Neural cell (in vitro differentiated cells): ENCODE measurements around the gene SYT1. TPM values are rescaled to one million over a fixed set of nuclear protein-coding genes. Genes with fewer than 3 reads are reported as not detected.

ENCODE experiments used
- H2AFZ ChIP-seq: fragments of 200-600, 300-800 bp; sonication (generic), shearing (Covaris generic); 2 replicates; pipeline ENCODE4 v1.6.0; 2014; ENCODE audit warnings: low read depth, mild to moderate bottlenecking, antibody characterized with exemption, low read length, moderate library complexity
- H3F3A ChIP-seq: fragments of 200-600 bp; shearing (Covaris generic); 2 replicates; pipeline ENCODE4 v1.6.1; 2016; ENCODE audit warnings: mild to moderate bottlenecking, moderate library complexity, mixed read lengths, antibody characterized with exemption, low read length; ENCODE audit not compliant: insufficient read depth, poor library complexity, severe bottlenecking
- H3K27ac ChIP-seq: fragments of 200-600, 300-800 bp; sonication (generic), shearing (Covaris generic); 2 replicates; pipeline ENCODE4 v1.5.1; 2014; ENCODE audit warnings: mild to moderate bottlenecking, low read length, moderate library complexity
- H3K27me3 ChIP-seq: fragments of 300-800, 200-600 bp; sonication (generic), shearing (Covaris generic); 2 replicates; pipeline ENCODE4 v1.6.0; 2014; ENCODE audit warnings: mild to moderate bottlenecking, low read depth, low read length, moderate library complexity; ENCODE audit not compliant: insufficient read depth
- H3K36me3 ChIP-seq: fragments of 300-800, 200-600 bp; sonication (generic), shearing (Covaris generic); 2 replicates; pipeline ENCODE4 v1.5.1; 2014; ENCODE audit warnings: mild to moderate bottlenecking, antibody characterized with exemption, low read length, moderate library complexity; ENCODE audit not compliant: insufficient read depth
- H3K4me2 ChIP-seq: fragments of 300-800, 200-600 bp; sonication (generic), shearing (Covaris generic); 2 replicates; pipeline ENCODE4 v1.6.0; 2014; ENCODE audit warnings: mild to moderate bottlenecking, low read length
- H3K4me3 ChIP-seq: fragments of 300-800, 200-600 bp; sonication (generic), shearing (Covaris generic); 2 replicates; pipeline ENCODE4 v1.5.1; 2014; ENCODE audit warnings: mild to moderate bottlenecking, low read length, moderate library complexity
- H3K79me2 ChIP-seq: fragments of 200-600 bp; shearing (Covaris generic); replicated peaks from 2 replicates; pipeline ENCODE4 v1.6.0; 2014; ENCODE audit warnings: mild to moderate bottlenecking, low read length, moderate library complexity; ENCODE audit not compliant: insufficient read depth
- H3K9ac ChIP-seq: fragments of 300-800, 200-600 bp; sonication (generic), shearing (Covaris generic); 2 replicates; pipeline ENCODE4 v1.6.1; 2016; ENCODE audit warnings: mild to moderate bottlenecking, low read length, mixed read lengths
- H3K9me2 ChIP-seq: fragments of 200-600 bp; shearing (Covaris generic); 2 replicates; pipeline ENCODE4 v1.6.1; 2016; ENCODE audit warnings: mild to moderate bottlenecking, low read length, mixed read lengths; ENCODE audit not compliant: insufficient read depth
- H3K9me3 ChIP-seq: fragments of 200-600, 300-800 bp; sonication (generic), shearing (Covaris generic); 2 replicates; pipeline ENCODE4 v1.6.1; 2016; ENCODE audit warnings: mild to moderate bottlenecking, mixed run types, low read length, moderate library complexity, mixed read lengths
- H4K20me1 ChIP-seq: fragments of 200-600 bp; shearing (Covaris generic); 2 replicates; pipeline ENCODE4 v1.6.1; 2016; ENCODE audit warnings: mild to moderate bottlenecking, mixed run types; ENCODE audit not compliant: insufficient read depth
- EP300 ChIP-seq: fragments of 450-650 bp; conservative IDR thresholded peaks from 2 replicates; pipeline ENCODE4 v1.6.1; 2014; ENCODE audit warnings: antibody characterized with exemption, mild to moderate bottlenecking, moderate library complexity; ENCODE audit not compliant: poor library complexity, severe bottlenecking
- EZH2 ChIP-seq: fragments of 200-600, 300-800 bp; shearing (Covaris generic), sonication (generic); IDR thresholded peaks from 2 replicates; pipeline ENCODE4 v1.6.1; 2014; ENCODE audit warnings: antibody characterized with exemption, low read length, borderline replicate concordance, mild to moderate bottlenecking; ENCODE audit not compliant: insufficient read depth, poor library complexity, severe bottlenecking
- MXI1 ChIP-seq: fragments of 450-650 bp; conservative IDR thresholded peaks from 2 replicates; pipeline ENCODE4 v1.6.1; 2014; ENCODE audit warnings: antibody characterized with exemption, mild to moderate bottlenecking; ENCODE audit not compliant: poor library complexity, severe bottlenecking
- POLR2AphosphoS5 ChIP-seq: IDR thresholded peaks from 2 replicates; pipeline ENCODE4 v1.6.1; 2012
- RAD21 ChIP-seq: fragments of 450-650 bp; conservative IDR thresholded peaks from 2 replicates; pipeline ENCODE4 v1.6.1; 2014; ENCODE audit warnings: antibody characterized with exemption, mild to moderate bottlenecking, moderate library complexity
- SMC3 ChIP-seq: fragments of 450-650 bp; conservative IDR thresholded peaks from 2 replicates; pipeline ENCODE4 v1.6.1; 2014; ENCODE audit warnings: antibody characterized with exemption, mild to moderate bottlenecking, moderate library complexity; ENCODE audit not compliant: poor library complexity
- TAF1 ChIP-seq: IDR thresholded peaks from 2 replicates; pipeline ENCODE4 v1.6.1; 2012; ENCODE audit warnings: low read depth
- polyA plus RNA-seq: library from polyadenylated mRNA; depleted of rRNA; stranded (reverse); fragments of >200 nt; gene quantifications from 2 replicates; pipeline ENCODE4 v1.2.3, GENCODE V29; 2014
- TF ChIP-seq, protein P1 (sequence below): IDR thresholded peaks from 2 replicates; pipeline ENCODE4 v1.6.1; 2012; ENCODE audit warnings: borderline replicate concordance
- TF ChIP-seq, protein P2 (sequence below): fragments of 450-650 bp; IDR thresholded peaks from 2 replicates; pipeline ENCODE4 v1.5.1; 2014; ENCODE audit warnings: antibody characterized with exemption, mild to moderate bottlenecking, moderate library complexity; ENCODE audit not compliant: poor library complexity, severe bottlenecking

The SYT1 gene
- polyA plus RNA-seq, 1 donor from 2014 or later = 103 TPM

GRCh38 chr12:79299447-79300198 is 435.0 kb downstream of the SYT1 start:
- Histone ChIP-seq H3K36me3 (no peaks in the 10 kb centered on the region), H3K9me2 (no peaks in the 10 kb centered on the region), H4K20me1 (no peaks in the 10 kb centered on the region), H3K79me2 (no peaks in the 10 kb centered on the region), H3K9me3 (no peaks in the 10 kb centered on the region), H3K9ac (no peak overlapping the region), H3K4me2 (no peak overlapping the region), H3K27ac (no peak overlapping the region), H3K4me3 (no peak overlapping the region), H3K27me3 (no peaks in the 10 kb centered on the region), H3F3A (no peaks in the 10 kb centered on the region), H2AFZ (no peak overlapping the region)
- no peak for TF ChIP-seq RAD21
- no peak for TF ChIP-seq TAF1
- no peak for TF ChIP-seq SMC3
- TF ChIP-seq, protein P1, sequence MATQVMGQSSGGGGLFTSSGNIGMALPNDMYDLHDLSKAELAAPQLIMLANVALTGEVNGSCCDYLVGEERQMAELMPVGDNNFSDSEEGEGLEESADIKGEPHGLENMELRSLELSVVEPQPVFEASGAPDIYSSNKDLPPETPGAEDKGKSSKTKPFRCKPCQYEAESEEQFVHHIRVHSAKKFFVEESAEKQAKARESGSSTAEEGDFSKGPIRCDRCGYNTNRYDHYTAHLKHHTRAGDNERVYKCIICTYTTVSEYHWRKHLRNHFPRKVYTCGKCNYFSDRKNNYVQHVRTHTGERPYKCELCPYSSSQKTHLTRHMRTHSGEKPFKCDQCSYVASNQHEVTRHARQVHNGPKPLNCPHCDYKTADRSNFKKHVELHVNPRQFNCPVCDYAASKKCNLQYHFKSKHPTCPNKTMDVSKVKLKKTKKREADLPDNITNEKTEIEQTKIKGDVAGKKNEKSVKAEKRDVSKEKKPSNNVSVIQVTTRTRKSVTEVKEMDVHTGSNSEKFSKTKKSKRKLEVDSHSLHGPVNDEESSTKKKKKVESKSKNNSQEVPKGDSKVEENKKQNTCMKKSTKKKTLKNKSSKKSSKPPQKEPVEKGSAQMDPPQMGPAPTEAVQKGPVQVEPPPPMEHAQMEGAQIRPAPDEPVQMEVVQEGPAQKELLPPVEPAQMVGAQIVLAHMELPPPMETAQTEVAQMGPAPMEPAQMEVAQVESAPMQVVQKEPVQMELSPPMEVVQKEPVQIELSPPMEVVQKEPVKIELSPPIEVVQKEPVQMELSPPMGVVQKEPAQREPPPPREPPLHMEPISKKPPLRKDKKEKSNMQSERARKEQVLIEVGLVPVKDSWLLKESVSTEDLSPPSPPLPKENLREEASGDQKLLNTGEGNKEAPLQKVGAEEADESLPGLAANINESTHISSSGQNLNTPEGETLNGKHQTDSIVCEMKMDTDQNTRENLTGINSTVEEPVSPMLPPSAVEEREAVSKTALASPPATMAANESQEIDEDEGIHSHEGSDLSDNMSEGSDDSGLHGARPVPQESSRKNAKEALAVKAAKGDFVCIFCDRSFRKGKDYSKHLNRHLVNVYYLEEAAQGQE = no peak
- no peak for TF ChIP-seq POLR2AphosphoS5
- TF ChIP-seq, protein P2, sequence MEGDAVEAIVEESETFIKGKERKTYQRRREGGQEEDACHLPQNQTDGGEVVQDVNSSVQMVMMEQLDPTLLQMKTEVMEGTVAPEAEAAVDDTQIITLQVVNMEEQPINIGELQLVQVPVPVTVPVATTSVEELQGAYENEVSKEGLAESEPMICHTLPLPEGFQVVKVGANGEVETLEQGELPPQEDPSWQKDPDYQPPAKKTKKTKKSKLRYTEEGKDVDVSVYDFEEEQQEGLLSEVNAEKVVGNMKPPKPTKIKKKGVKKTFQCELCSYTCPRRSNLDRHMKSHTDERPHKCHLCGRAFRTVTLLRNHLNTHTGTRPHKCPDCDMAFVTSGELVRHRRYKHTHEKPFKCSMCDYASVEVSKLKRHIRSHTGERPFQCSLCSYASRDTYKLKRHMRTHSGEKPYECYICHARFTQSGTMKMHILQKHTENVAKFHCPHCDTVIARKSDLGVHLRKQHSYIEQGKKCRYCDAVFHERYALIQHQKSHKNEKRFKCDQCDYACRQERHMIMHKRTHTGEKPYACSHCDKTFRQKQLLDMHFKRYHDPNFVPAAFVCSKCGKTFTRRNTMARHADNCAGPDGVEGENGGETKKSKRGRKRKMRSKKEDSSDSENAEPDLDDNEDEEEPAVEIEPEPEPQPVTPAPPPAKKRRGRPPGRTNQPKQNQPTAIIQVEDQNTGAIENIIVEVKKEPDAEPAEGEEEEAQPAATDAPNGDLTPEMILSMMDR = no peak
- no peak for TF ChIP-seq EP300
- TF ChIP-seq MXI1 = no peak
- TF ChIP-seq EZH2 = no peak

GRCh38 chr12:79300199-79300568 is 435.6 kb downstream of the SYT1 start:
- Histone ChIP-seq H3K36me3 (no peaks in the 10 kb centered on the region), H2AFZ (no peak overlapping the region), H3K27me3 (no peaks in the 10 kb centered on the region), H4K20me1 (no peaks in the 10 kb centered on the region), H3K9me2 (no peaks in the 10 kb centered on the region), H3K9ac (no peak overlapping the region), H3K9me3 (no peaks in the 10 kb centered on the region), H3K4me2 (no peak overlapping the region), H3K4me3 (no peak overlapping the region), H3K79me2 (no peaks in the 10 kb centered on the region), H3K27ac (no peak overlapping the region), H3F3A (no peaks in the 10 kb centered on the region)
- TF ChIP-seq MXI1 = no peak
- no peak for TF ChIP-seq EZH2
- TF ChIP-seq, protein P2 = no peak
- TF ChIP-seq SMC3 = no peak
- TF ChIP-seq, protein P1 = no peak
- TF ChIP-seq TAF1 = no peak
- TF ChIP-seq RAD21 = no peak
- TF ChIP-seq EP300 = no peak
- TF ChIP-seq POLR2AphosphoS5 = no peak
